PC-3 (cell line): ENCODE results near the gene TMEM214. TPM values are rescaled to one million over a fixed set of nuclear protein-coding genes. Genes with fewer than 3 reads are reported as not detected.
A peak's percentile ranks its signal among the peaks of the same experiment; 100 is the strongest.

Experiments
- ATAC-seq: fragments of 200-7000 bp; cut with Tn5 transposase; 2 replicates; pipeline ENCODE4 v1.9.1; 2020; ENCODE audit warnings: mild to moderate bottlenecking, moderate library complexity
- BruUV-seq: library from RNA; stranded (reverse); fragments of 400-500 nt; replicated peaks from 2 replicates; lab custom pipeline; 2021; lab: Mats Ljungman, UMichigan
- CTCF ChIA-PET: fragments of 300-600 bp; sonication (Branson Sonifier 250); formaldehyde crosslinking; loops from one replicate; lab custom pipeline; 2022; ENCODE audit warnings: antibody characterized with exemption; lab: Charles Lee
- POLR2A ChIA-PET: fragments of 300-600 bp; sonication (Branson Sonifier 250); formaldehyde crosslinking; loops from one replicate; lab custom pipeline; 2022; ENCODE audit warnings: antibody characterized with exemption; ENCODE audit not compliant: unreplicated experiment; lab: Charles Lee
- DNase-seq: peaks from one replicate; pipeline ENCODE4 v3.0.0-alpha.2; 2015
- H2AFZ ChIP-seq: fragments of 300-600 bp; sonication (generic); 2 replicates; pipeline ENCODE4 v1.6.0; 2016; ENCODE audit warnings: antibody characterized with exemption, low read length
- H3F3A ChIP-seq: fragments of 300-600 bp; sonication (generic); one replicate; pipeline ENCODE4 v1.6.0; 2017; ENCODE audit warnings: antibody characterized with exemption, low read length, control low read depth, mild to moderate bottlenecking; ENCODE audit not compliant: unreplicated experiment
- H3K27ac ChIP-seq: fragments of 300-600 bp; sonication (generic); 2 replicates; pipeline ENCODE4 v1.5.1; 2016; ENCODE audit warnings: mild to moderate bottlenecking, low read length
- H3K27me3 ChIP-seq: fragments of 300-600 bp; sonication (generic); 2 replicates; pipeline ENCODE4 v1.6.1; 2016; ENCODE audit warnings: low read length, mixed read lengths
- H3K36me3 ChIP-seq: fragments of 300-600 bp; sonication (generic); 2 replicates; pipeline ENCODE4 v1.6.1; 2016; ENCODE audit warnings: low read depth, mixed run types, low read length, mixed read lengths
- H3K4me1 ChIP-seq: fragments of 300-600 bp; sonication (generic); 2 replicates; pipeline ENCODE4 v1.5.1; 2016; ENCODE audit warnings: low read length; ENCODE audit not compliant: insufficient read depth
- H3K4me2 ChIP-seq: fragments of 300-600 bp; sonication (generic); 2 replicates; pipeline ENCODE4 v1.6.0; 2016; ENCODE audit warnings: low read length
- H3K4me3 ChIP-seq: fragments of 300-600 bp; sonication (generic); 2 replicates; pipeline ENCODE4 v1.5.1; 2016; ENCODE audit warnings: mild to moderate bottlenecking, low read length, mixed read lengths
- H3K79me2 ChIP-seq: fragments of 300-600 bp; sonication (generic); 2 replicates; pipeline ENCODE4 v1.6.1; 2017; ENCODE audit warnings: low read length, mixed read lengths
- H3K9ac ChIP-seq: fragments of 300-600 bp; sonication (generic); 2 replicates; pipeline ENCODE4 v1.6.0; 2016; ENCODE audit warnings: mild to moderate bottlenecking, low read length
- H3K9me2 ChIP-seq: fragments of 300-600 bp; sonication (generic); replicated peaks from 2 replicates; pipeline ENCODE4 v1.6.1; 2016; ENCODE audit warnings: mixed run types, low read length, mixed read lengths
- H3K9me3 ChIP-seq: fragments of 300-600 bp; sonication (generic); 2 replicates; pipeline ENCODE4 v1.6.1; 2016; ENCODE audit warnings: low read length, mixed read lengths
- H4K20me1 ChIP-seq: fragments of 300-600 bp; sonication (generic); 2 replicates; pipeline ENCODE4 v1.6.1; 2016; ENCODE audit warnings: low read length, mixed read lengths
- EZH2 ChIP-seq: fragments of 300-600 bp; sonication (generic); IDR thresholded peaks from one replicate; pipeline ENCODE4 v1.6.1; 2017; ENCODE audit warnings: antibody characterized with exemption, mild to moderate bottlenecking, low read length; ENCODE audit not compliant: unreplicated experiment
- EZH2phosphoT487 ChIP-seq: fragments of 300-600 bp; sonication (generic); IDR thresholded peaks from 2 replicates; pipeline ENCODE4 v1.6.1; 2018; ENCODE audit warnings: mild to moderate bottlenecking, antibody characterized with exemption, low read length, borderline replicate concordance
- intact Hi-C: fragments of 100-400 bp; cut with micrococcal nuclease; formaldehyde crosslinking; loops from 2 replicates; pipeline ENCODE4 v1.9.0; 2023
- total RNA-seq: library from RNA; depleted of rRNA; stranded (reverse); fragments of >200 nt; gene quantifications from 2 replicates; pipeline ENCODE4 v1.2.3, GENCODE V29; 2014
- TF ChIP-seq, protein P1 (sequence below): fragments of 300-600 bp; sonication (generic); conservative IDR thresholded peaks from 2 replicates; pipeline ENCODE4 v1.5.1; 2017; ENCODE audit warnings: antibody characterized with exemption, low read depth, mild to moderate bottlenecking, low read length

Gene TMEM214
- total RNA-seq, 1 experiment from 2014 or later = 43.0 TPM

DNA sequence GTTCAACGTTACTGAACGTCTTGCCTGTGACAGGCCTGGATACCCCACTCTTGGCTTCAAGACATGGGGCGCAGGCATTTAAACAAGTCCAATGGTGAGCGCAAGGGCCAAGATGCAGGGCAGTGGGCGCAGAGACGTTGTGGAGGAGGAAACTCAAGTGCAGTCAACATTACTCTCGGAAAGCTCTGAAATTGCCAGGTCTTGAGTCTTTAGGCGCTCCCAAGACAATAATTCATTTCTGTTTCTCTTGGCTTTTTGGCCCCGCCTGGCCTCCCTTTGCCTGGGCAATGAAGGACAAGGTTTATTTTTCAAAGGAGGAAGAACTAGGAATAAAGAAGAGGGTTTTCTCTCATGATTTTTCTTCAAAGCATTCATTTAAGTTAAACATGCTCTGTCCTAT lies 13.3 kb upstream of the TMEM214 start:
- no peaks in the 10 kb centered on the region for H3K36me3 ChIP-seq
- no peaks in the 10 kb centered on the region for H3K27me3 ChIP-seq
- no peaks in the 10 kb centered on the region for H4K20me1 ChIP-seq
- peaks cover 6% of the 10 kb centered on the region for H3F3A ChIP-seq
- H3K27ac ChIP-seq = no peak overlapping the region
- ATAC-seq (no peak), DNase-seq (no peak)
- H3K9me2 ChIP-seq = no peaks in the 10 kb centered on the region
- ChIA-PET CTCF (no interaction called here), POLR2A (no interaction called here)
- no peak overlapping the region for H3K4me2 ChIP-seq
- no peaks in the 10 kb centered on the region for H3K79me2 ChIP-seq
- BruUV-seq = no TSS peak
- peaks cover 49% of the 10 kb centered on the region for H3K4me1 ChIP-seq
- no peak overlapping the region for H3K4me3 ChIP-seq
- no peak for TF ChIP-seq EZH2
- TF ChIP-seq EZH2phosphoT487 = no peak
- TF ChIP-seq, protein P1, sequence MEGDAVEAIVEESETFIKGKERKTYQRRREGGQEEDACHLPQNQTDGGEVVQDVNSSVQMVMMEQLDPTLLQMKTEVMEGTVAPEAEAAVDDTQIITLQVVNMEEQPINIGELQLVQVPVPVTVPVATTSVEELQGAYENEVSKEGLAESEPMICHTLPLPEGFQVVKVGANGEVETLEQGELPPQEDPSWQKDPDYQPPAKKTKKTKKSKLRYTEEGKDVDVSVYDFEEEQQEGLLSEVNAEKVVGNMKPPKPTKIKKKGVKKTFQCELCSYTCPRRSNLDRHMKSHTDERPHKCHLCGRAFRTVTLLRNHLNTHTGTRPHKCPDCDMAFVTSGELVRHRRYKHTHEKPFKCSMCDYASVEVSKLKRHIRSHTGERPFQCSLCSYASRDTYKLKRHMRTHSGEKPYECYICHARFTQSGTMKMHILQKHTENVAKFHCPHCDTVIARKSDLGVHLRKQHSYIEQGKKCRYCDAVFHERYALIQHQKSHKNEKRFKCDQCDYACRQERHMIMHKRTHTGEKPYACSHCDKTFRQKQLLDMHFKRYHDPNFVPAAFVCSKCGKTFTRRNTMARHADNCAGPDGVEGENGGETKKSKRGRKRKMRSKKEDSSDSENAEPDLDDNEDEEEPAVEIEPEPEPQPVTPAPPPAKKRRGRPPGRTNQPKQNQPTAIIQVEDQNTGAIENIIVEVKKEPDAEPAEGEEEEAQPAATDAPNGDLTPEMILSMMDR = no peak
- no peak overlapping the region for H3K9ac ChIP-seq
- no peak overlapping the region for H2AFZ ChIP-seq
- H3K9me3 ChIP-seq = no peaks in the 10 kb centered on the region
- intact Hi-C loops = no loop called here

DNA sequence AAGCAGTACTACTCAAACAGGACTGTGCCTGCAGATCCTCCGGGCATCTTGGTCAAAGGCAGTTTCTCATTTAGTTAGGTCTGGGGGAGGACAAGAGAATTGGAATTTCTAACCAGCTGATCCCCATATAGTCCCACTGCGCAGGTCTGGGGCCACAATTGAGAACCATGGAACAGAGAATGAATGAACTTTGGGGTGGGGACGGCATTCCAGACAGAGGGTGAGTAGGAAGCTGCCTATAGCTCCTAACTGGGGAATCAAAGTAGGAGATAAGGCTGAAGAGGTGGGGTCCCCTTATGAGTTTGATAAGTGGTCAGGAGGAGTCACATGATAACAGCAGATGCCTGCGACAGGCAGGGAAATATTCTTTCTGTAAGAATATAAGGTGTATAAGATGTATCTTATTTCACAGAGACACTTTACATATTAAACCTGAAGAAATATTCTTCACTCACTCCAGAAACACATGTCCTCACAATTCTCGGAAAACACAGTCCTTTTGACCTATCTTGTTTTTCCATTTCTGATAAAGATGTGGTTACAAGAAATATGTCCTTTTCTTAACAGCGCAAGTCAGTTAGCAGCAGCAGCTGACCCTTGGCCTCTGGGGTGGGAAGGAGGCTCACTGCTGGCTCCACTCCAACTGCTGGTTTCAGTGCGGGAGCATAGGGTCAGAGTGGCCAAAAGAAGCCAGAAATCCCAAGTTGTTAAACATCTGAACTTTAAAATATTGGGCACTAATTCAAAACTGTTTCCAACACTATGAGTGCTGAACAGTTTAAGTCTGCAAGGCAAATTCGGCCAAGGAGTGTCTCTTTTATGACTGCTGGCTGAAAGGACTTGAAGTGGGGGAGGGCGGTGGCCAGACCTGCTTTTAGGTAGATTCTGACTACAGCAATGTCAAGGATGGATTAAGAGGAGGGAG lies 12.6 kb upstream of the TMEM214 start:
- Histone ChIP-seq H3K4me3 (no peak overlapping the region), H3K9me2 (no peaks in the 10 kb centered on the region), H3F3A (peaks cover 6% of the 10 kb centered on the region), H3K79me2 (no peaks in the 10 kb centered on the region), H3K36me3 (no peaks in the 10 kb centered on the region; the same call in 1 of the 2 replicates), H3K27me3 (no peaks in the 10 kb centered on the region), H3K4me1 (peaks cover 47% of the 10 kb centered on the region), H3K4me2 (peak overlapping the region; percentile 58), H2AFZ (no peak overlapping the region), H3K9me3 (no peaks in the 10 kb centered on the region), H4K20me1 (no peaks in the 10 kb centered on the region), H3K9ac (0 out of 2 replicates have a peak overlapping the region, but pooled peaks have one; percentile 8), H3K27ac (peak overlapping the region; percentile 76)
- intact Hi-C loops = loop anchor here (2.0 kb wide), 1 partner anchor 31 kb away; the partner anchor contains the start of gene AGBL5
- BruUV-seq = no TSS peak
- TF ChIP-seq EZH2phosphoT487 (no peak), EZH2 (no peak)
- TF ChIP-seq, protein P1 = no peak
- DNase-seq (peak; percentile 46), ATAC-seq (peak; percentile 18; the same call in 1 of the 2 replicates)
- POLR2A ChIA-PET = no interaction called here
- CTCF ChIA-PET = no interaction called here
